Hepatocyte (in vitro differentiated cells): Measurements from ENCODE around the gene GADD45B. TPM values are rescaled to one million over a fixed set of nuclear protein-coding genes. Genes with fewer than 3 reads are reported as not detected.

Experiments
- DNase-seq: peaks from one replicate; pipeline ENCODE4 v3.0.0-alpha.2; 2016; ENCODE audit warnings: low spot score
- H2AFZ ChIP-seq: fragments of 200-600 bp; sonication (generic); 2 replicates; pipeline ENCODE4 v1.6.0; 2016; ENCODE audit warnings: antibody characterized with exemption, mild to moderate bottlenecking
- H3K27ac ChIP-seq: fragments of 200-600 bp; sonication (generic); 2 replicates; pipeline ENCODE4 v1.5.1; 2016; ENCODE audit warnings: mild to moderate bottlenecking
- H3K27me3 ChIP-seq: fragments of 200-600 bp; sonication (generic); 2 replicates; pipeline ENCODE4 v1.6.1; 2016
- H3K36me3 ChIP-seq: fragments of 200-600 bp; sonication (generic); replicated peaks from 2 replicates; pipeline ENCODE4 v1.5.1; 2016; ENCODE audit warnings: low read depth; ENCODE audit not compliant: insufficient read depth
- H3K4me1 ChIP-seq: fragments of 200-600 bp; sonication (generic); 2 replicates; pipeline ENCODE4 v1.5.1; 2016; ENCODE audit warnings: mild to moderate bottlenecking, moderate library complexity; ENCODE audit not compliant: insufficient read depth
- H3K4me2 ChIP-seq: fragments of 200-600 bp; sonication (generic); 2 replicates; pipeline ENCODE4 v1.6.0; 2016
- H3K4me3 ChIP-seq: fragments of 200-600 bp; sonication (generic); 2 replicates; pipeline ENCODE4 v1.5.1; 2016; ENCODE audit warnings: mild to moderate bottlenecking
- H3K79me2 ChIP-seq: fragments of 200-600 bp; sonication (generic); 2 replicates; pipeline ENCODE4 v1.6.0; 2017; ENCODE audit warnings: mild to moderate bottlenecking
- H3K9me2 ChIP-seq: fragments of 200-600 bp; sonication (generic); replicated peaks from 2 replicates; pipeline ENCODE4 v1.6.0; 2017; ENCODE audit warnings: mild to moderate bottlenecking; ENCODE audit not compliant: insufficient read depth
- H3K9me3 ChIP-seq: fragments of 200-600 bp; sonication (generic); 2 replicates; pipeline ENCODE4 v1.5.1; 2016; ENCODE audit warnings: low read depth, mild to moderate bottlenecking
- H4K20me1 ChIP-seq: fragments of 200-600 bp; sonication (generic); 2 replicates; pipeline ENCODE4 v1.6.0; 2016; ENCODE audit warnings: mild to moderate bottlenecking; ENCODE audit not compliant: insufficient read depth, poor library complexity, severe bottlenecking
- EZH2 ChIP-seq: fragments of 200-600 bp; sonication (generic); IDR thresholded peaks from 2 replicates; pipeline ENCODE4 v1.6.1; 2016; ENCODE audit warnings: antibody characterized with exemption, mild to moderate bottlenecking, borderline replicate concordance
- EZH2phosphoT487 ChIP-seq: fragments of 200-600 bp; sonication (generic); IDR thresholded peaks from one replicate; pipeline ENCODE4 v1.6.1; 2018; ENCODE audit warnings: antibody characterized with exemption, mild to moderate bottlenecking, low read depth, moderate library complexity; ENCODE audit not compliant: unreplicated experiment, severe bottlenecking
- WGBS: methylation state at CpG from one replicate; pipeline ENCODE4 v1.1.6; 2016; ENCODE audit warnings: low lambda C conversion rate; ENCODE audit errors: missing lambda C conversion rate; 5-methylcytosine and 5-hydroxymethylcytosine counted together
- polyA plus RNA-seq: library from polyadenylated mRNA; unstranded; fragments of >200 nt; fragmentation: Nextera tagmentation; extraction: Ambion mirVana; gene quantifications from 2 replicates; pipeline ENCODE4 v1.2.1, GENCODE V29; 2016
- total RNA-seq: library from RNA; depleted of rRNA; stranded (reverse); fragments of >200 nt; gene quantifications from 2 replicates; pipeline ENCODE4 v1.2.3, GENCODE V29; 2014
- TF ChIP-seq, protein P1 (sequence below): fragments of 200-600 bp; sonication (generic); IDR thresholded peaks from 2 replicates; pipeline ENCODE4 v1.5.1; 2016; ENCODE audit warnings: antibody characterized with exemption, mild to moderate bottlenecking; ENCODE audit not compliant: poor library complexity

The GADD45B gene
- total and polyA plus RNA-seq, 2 experiments from 2014 or later = 126 to 229 TPM

DNA sequence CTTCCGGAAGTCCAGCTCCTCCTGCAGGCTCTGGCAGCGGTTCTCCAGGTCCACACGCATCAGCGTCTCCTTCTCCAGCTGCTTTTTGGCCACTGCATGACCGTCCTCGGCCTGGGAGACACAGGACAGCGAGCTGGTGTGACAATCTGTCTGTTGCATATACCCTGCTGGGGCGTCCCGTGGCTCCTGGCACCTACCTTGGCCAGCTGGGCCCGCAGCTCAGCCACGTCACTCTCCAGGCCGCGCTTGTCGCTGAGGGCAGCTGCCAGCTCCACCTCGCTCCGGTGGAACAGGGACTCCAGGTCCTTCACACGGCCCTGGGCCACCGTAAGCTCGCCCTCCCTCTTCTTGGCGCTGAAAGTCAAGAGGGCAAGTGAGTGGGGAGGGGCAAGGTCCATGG lies 37.7 kb upstream of the GADD45B start:
- no peaks in the 10 kb centered on the region for H4K20me1 ChIP-seq
- no peaks in the 10 kb centered on the region for H3K79me2 ChIP-seq
- H3K9me2 ChIP-seq = no peaks in the 10 kb centered on the region
- H3K27ac ChIP-seq = no peak overlapping the region
- H3K27me3 ChIP-seq = no peaks in the 10 kb centered on the region
- H3K9me3 ChIP-seq = no peaks in the 10 kb centered on the region
- no peak for DNase-seq
- H2AFZ ChIP-seq = no peak overlapping the region
- H3K4me2 ChIP-seq = no peak overlapping the region
- no peaks in the 10 kb centered on the region for H3K4me1 ChIP-seq
- TF ChIP-seq, protein P1, sequence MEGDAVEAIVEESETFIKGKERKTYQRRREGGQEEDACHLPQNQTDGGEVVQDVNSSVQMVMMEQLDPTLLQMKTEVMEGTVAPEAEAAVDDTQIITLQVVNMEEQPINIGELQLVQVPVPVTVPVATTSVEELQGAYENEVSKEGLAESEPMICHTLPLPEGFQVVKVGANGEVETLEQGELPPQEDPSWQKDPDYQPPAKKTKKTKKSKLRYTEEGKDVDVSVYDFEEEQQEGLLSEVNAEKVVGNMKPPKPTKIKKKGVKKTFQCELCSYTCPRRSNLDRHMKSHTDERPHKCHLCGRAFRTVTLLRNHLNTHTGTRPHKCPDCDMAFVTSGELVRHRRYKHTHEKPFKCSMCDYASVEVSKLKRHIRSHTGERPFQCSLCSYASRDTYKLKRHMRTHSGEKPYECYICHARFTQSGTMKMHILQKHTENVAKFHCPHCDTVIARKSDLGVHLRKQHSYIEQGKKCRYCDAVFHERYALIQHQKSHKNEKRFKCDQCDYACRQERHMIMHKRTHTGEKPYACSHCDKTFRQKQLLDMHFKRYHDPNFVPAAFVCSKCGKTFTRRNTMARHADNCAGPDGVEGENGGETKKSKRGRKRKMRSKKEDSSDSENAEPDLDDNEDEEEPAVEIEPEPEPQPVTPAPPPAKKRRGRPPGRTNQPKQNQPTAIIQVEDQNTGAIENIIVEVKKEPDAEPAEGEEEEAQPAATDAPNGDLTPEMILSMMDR = no peak
- TF ChIP-seq EZH2 (no peak), EZH2phosphoT487 (no peak)
- no peaks in the 10 kb centered on the region for H3K36me3 ChIP-seq
- H3K4me3 ChIP-seq = no peak overlapping the region
- WGBS = 98% methylated on average over 19 of the region's 20 CpGs

DNA sequence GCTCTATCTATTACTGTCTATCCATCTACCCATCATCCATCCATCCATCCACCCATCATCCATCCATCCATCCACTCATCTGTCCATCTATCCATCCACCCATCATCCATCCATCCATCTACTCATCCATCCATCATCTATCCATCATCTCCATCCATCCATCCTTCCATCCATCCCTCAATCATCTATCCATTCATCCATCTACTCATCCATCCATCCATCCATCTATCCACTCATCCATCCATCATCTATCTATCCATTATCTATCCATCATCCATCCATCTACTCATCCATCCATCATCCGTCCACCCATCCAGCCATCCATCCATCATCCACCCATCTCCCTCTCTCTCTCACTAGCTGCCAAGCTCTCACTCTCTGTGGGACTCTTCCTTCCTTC lies 35.4 kb upstream of the GADD45B start:
- no peaks in the 10 kb centered on the region for H3K9me2 ChIP-seq
- H3K9me3 ChIP-seq = no peaks in the 10 kb centered on the region
- H3K4me1 ChIP-seq = no peaks in the 10 kb centered on the region
- TF ChIP-seq EZH2 = no peak
- TF ChIP-seq, protein P1 = no peak
- TF ChIP-seq EZH2phosphoT487 = no peak
- no peak overlapping the region for H3K4me2 ChIP-seq
- H2AFZ ChIP-seq = no peak overlapping the region
- H3K27ac ChIP-seq = no peak overlapping the region
- no peaks in the 10 kb centered on the region for H3K36me3 ChIP-seq
- no peaks in the 10 kb centered on the region for H4K20me1 ChIP-seq
- no peaks in the 10 kb centered on the region for H3K27me3 ChIP-seq
- no peaks in the 10 kb centered on the region for H3K79me2 ChIP-seq
- 100% methylated on average over 1 of the region's 1 CpG for WGBS
- no peak for DNase-seq
- H3K4me3 ChIP-seq = no peak overlapping the region

DNA sequence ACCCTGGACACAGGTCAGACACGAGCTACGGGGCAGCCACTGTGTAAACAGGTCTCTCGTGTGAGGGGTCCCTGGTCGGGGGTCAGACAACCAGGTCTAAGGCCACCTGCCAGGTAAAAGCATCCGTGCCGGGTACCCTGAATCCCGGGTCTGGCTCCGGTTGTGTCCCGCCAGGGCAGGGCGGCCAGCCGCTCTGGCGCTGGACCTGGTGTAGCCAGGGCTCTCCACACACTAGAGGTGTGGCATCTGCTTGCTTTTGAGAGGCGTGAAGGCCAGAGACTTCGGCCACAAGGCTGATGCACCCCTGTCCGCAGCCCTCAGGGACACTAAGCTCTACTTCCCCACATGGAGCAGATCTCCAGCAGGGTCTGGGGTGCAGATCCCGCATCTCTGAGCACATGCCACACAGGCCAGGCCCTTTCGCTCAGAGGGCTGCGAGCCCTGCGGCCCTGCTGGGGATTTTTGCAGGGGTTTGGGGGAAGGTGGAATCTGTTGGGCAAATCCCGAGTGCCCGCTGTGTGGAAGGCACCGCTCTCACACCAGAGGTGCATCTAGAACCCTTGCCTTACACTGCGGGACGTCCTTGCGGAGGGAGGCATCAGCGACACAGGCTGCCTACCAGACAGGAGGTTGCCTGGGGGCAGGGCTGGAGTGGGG lies 34.7 kb upstream of the GADD45B start:
- Histone ChIP-seq H3K36me3 (no peaks in the 10 kb centered on the region), H3K4me3 (no peak overlapping the region), H3K4me2 (no peak overlapping the region), H3K27ac (no peak overlapping the region), H3K79me2 (peaks cover 2% of the 10 kb centered on the region), H3K9me2 (no peaks in the 10 kb centered on the region), H3K9me3 (no peaks in the 10 kb centered on the region), H2AFZ (no peak overlapping the region), H3K4me1 (no peaks in the 10 kb centered on the region), H3K27me3 (no peaks in the 10 kb centered on the region), H4K20me1 (no peaks in the 10 kb centered on the region)
- WGBS = 96% methylated on average over 26 of the region's 26 CpGs
- DNase-seq = no peak
- TF ChIP-seq EZH2phosphoT487 (no peak), EZH2 (no peak)
- TF ChIP-seq, protein P1 = no peak
